Measurements from ENCODE around the gene MARCHF11. TPM values are rescaled to one million over a fixed set of nuclear protein-coding genes. Genes with fewer than 3 reads are reported as not detected.

Gene MARCHF11
- not detected in 2 replicates for total RNA-seq

- no peak for TF ChIP-seq CTCF (conservative IDR thresholded peaks at IDR 0.05; ENCODE audit: low read depth, low read length)
- H3K4me3 ChIP-seq (ENCODE audit: low read depth, low read length): no peak within 1 kb of the TSS
- no peak for DNase-seq (ENCODE audit: low read depth)
These were observed at the start of gene MARCHF11 for GRCh38 chr5:16179511-16179935. Gene MARCHF11, minus strand, starts transcription at chr5:16179791. Its CDS starts 216 bp downstream, at chr5:16179575.

DNA sequence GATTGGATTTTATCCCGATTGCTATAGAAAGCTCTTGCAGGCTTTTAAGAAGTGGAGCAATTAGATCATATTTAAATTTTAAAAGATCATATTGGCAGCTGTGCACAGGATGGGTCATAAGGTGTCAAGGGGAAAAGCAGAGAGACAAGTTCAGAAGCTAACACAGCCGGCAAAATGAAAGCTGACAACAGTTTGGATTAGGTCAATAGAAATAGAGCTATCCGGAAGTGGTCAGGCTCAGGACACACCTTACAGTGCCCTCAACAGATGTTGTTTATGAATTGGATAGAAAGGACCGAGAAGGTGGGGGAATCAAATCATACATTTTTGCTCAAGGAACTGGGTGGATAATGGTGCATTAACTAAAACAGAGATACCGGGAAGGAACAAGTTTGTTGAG is 46.3 kb upstream of the MARCHF11 start:
- H3K4me3 ChIP-seq (ENCODE audit: low read depth, low read length): no peak overlapping the region
- no peak for DNase-seq (ENCODE audit: low read depth)
- TF ChIP-seq CTCF (conservative IDR thresholded peaks at IDR 0.05; ENCODE audit: low read depth, low read length): no peak

DNA sequence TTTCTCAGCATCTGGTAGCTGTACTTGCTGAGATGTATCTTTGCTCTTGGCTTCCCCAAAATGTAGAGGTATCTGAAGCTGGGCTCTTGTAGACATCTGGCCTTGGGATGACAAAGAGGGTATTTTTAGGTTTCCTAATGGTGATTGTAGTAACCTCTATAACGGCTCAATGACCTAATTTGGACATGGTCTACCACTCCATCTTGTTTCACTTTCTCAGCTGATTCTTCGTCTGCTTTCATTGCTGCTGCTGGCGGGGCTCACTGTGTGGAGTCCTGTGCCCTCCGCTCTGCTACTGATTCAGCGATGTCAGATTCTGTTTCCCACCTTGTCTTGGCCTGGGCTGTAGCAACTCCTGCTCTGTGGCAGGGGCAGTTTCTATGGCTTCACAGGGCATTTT is 12.7 kb upstream of the MARCHF11 start:
- DNase-seq (ENCODE audit: low read depth): no peak
- no peak for TF ChIP-seq CTCF (conservative IDR thresholded peaks at IDR 0.05; ENCODE audit: low read depth, low read length)
- H3K4me3 ChIP-seq (ENCODE audit: low read depth, low read length): no peak overlapping the region

DNA sequence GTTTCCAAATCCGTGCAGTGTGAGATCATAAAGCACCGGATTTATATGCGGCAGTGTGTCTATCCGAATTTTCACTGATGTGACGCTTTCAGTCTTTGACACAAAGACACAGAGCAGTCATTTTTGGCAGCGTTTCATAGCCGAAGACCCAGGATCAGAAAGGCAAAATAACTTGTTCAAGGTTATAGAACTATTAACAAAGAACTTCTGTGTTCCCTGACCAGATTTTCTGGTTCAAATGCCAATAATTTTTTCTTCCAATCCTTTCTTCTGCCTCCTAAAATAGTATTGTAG is 1.1 kb upstream of the MARCHF11 start:
- no peak for DNase-seq (ENCODE audit: low read depth)
- no peak overlapping the region for H3K4me3 ChIP-seq (ENCODE audit: low read depth, low read length)
- no peak for TF ChIP-seq CTCF (conservative IDR thresholded peaks at IDR 0.05; ENCODE audit: low read depth, low read length)

GRCh38 chr5:16179936-16180788 is 571 bp upstream of the MARCHF11 start:
- H3K4me3 ChIP-seq (ENCODE audit: low read depth, low read length): no peak overlapping the region
- no peak for TF ChIP-seq CTCF (conservative IDR thresholded peaks at IDR 0.05; ENCODE audit: low read depth, low read length)
- DNase-seq (ENCODE audit: low read depth): no peak

DNA sequence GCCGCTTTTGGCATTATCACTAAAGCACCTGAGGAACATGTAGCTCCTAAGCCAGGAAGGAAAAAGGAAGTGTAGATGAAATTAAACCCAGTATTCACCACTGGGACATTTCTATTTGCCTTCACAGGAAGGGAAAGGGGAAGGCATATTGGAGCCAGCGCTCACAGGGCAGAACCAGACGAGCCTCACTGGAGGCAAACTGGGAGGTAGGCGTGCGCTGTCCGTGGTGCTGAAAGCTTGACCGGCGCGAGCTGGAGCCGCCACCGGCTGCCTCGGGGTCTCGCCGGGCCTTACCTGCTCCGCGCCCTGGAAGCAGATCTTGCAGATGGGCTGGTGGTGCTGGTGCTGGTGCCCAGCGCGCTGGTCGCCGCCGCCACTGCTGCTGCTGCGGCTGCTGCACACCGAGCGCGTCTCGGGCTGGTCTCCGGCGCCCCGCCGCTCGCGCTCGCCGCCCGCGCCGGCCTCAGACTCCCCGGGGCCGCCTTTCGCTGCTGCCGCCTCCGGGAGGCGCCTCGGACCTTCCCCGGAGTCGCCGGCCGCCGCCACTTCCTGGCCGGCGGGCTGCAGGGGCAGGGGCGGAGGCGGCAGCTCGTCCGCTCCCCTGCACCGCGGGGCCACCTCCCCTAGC is 732 bp downstream of the MARCHF11 start:
- TF ChIP-seq CTCF (conservative IDR thresholded peaks at IDR 0.05; ENCODE audit: low read depth, low read length): no peak
- H3K4me3 ChIP-seq (ENCODE audit: low read depth, low read length): no peak overlapping the region
- no peak for DNase-seq (ENCODE audit: low read depth)

Measured in epithelial cell of proximal tubule (primary cell).